PC-9 (cell line): ENCODE measurements around the gene GPR148.

ENCODE experiments used
- EZH2 ChIP-seq: fragments of 200-600 bp; sonication (generic); IDR thresholded peaks from 2 replicates; pipeline ENCODE4 v1.8.0; 2017; ENCODE audit warnings: antibody characterized with exemption, low read depth
- TF ChIP-seq, protein P1 (sequence below): fragments of 200-600 bp; sonication (generic); conservative IDR thresholded peaks from 2 replicates; pipeline ENCODE4 v1.6.1; 2017; ENCODE audit warnings: mixed run types, antibody characterized with exemption, mild to moderate bottlenecking, moderate library complexity

- TF ChIP-seq, protein P1, sequence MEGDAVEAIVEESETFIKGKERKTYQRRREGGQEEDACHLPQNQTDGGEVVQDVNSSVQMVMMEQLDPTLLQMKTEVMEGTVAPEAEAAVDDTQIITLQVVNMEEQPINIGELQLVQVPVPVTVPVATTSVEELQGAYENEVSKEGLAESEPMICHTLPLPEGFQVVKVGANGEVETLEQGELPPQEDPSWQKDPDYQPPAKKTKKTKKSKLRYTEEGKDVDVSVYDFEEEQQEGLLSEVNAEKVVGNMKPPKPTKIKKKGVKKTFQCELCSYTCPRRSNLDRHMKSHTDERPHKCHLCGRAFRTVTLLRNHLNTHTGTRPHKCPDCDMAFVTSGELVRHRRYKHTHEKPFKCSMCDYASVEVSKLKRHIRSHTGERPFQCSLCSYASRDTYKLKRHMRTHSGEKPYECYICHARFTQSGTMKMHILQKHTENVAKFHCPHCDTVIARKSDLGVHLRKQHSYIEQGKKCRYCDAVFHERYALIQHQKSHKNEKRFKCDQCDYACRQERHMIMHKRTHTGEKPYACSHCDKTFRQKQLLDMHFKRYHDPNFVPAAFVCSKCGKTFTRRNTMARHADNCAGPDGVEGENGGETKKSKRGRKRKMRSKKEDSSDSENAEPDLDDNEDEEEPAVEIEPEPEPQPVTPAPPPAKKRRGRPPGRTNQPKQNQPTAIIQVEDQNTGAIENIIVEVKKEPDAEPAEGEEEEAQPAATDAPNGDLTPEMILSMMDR: no peak
- TF ChIP-seq EZH2: no peak
Measured at GRCh38 chr2:130766037-130766436, 37.2 kb downstream of the GPR148 start.
